PFSK-1 (cell line): ENCODE results near the gene FGD2.

Experiments
- FOXP2 ChIP-seq: optimal IDR thresholded peaks from 2 replicates; pipeline ENCODE3; 2011; ENCODE audit warnings: borderline replicate concordance, control low read depth, inconsistent platforms; ENCODE audit not compliant: insufficient read depth; ENCODE audit errors: extremely low read length, extremely low read depth
- POLR2AphosphoS5 ChIP-seq: IDR thresholded peaks from 2 replicates; pipeline ENCODE4 v1.6.1; 2012; ENCODE audit warnings: low read depth, mild to moderate bottlenecking, control low read depth, low read length, moderate library complexity
- TAF1 ChIP-seq: IDR thresholded peaks from 2 replicates; pipeline ENCODE4 v1.6.1; 2012; ENCODE audit warnings: low read length, control low read depth, borderline replicate concordance; ENCODE audit not compliant: insufficient read depth
- TF ChIP-seq, protein P1 (sequence below), 2 experiments: IDR thresholded peaks; 2 replicates each; pipeline versions ENCODE4 v1.6.1 to v1.8.0; 2011 to 2012; ENCODE audit warnings: low read depth in 2 of 2, low read length in 2 of 2, control low read depth in 1 of 2, inconsistent platforms in 1 of 2, mild to moderate bottlenecking in 1 of 2, moderate library complexity in 1 of 2; ENCODE audit not compliant: insufficient read depth in 1 of 2

DNA sequence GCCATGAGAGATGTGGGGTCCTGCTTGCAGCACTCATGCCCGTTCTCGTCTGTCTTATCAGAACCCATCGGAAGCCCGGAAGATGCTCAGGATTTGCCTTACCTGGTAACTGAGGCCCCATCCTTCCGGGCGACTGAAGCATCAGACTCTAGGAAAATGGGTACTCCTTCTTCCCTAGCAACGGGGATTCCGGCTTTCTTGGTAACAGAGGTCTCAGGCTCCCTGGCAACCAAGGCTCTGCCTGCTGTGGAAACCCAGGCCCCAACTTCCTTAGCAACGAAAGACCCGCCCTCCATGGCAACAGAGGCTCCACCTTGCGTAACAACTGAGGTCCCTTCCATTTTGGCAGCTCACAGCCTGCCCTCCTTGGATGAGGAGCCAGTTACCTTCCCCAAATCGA lies 42.6 kb upstream of the FGD2 start:
- TF ChIP-seq FOXP2 (no peak), POLR2AphosphoS5 (no peak), TAF1 (no peak)
- TF ChIP-seq, protein P1, sequence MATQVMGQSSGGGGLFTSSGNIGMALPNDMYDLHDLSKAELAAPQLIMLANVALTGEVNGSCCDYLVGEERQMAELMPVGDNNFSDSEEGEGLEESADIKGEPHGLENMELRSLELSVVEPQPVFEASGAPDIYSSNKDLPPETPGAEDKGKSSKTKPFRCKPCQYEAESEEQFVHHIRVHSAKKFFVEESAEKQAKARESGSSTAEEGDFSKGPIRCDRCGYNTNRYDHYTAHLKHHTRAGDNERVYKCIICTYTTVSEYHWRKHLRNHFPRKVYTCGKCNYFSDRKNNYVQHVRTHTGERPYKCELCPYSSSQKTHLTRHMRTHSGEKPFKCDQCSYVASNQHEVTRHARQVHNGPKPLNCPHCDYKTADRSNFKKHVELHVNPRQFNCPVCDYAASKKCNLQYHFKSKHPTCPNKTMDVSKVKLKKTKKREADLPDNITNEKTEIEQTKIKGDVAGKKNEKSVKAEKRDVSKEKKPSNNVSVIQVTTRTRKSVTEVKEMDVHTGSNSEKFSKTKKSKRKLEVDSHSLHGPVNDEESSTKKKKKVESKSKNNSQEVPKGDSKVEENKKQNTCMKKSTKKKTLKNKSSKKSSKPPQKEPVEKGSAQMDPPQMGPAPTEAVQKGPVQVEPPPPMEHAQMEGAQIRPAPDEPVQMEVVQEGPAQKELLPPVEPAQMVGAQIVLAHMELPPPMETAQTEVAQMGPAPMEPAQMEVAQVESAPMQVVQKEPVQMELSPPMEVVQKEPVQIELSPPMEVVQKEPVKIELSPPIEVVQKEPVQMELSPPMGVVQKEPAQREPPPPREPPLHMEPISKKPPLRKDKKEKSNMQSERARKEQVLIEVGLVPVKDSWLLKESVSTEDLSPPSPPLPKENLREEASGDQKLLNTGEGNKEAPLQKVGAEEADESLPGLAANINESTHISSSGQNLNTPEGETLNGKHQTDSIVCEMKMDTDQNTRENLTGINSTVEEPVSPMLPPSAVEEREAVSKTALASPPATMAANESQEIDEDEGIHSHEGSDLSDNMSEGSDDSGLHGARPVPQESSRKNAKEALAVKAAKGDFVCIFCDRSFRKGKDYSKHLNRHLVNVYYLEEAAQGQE (IDR thresholded peaks at IDR 0.05; ENCODE audit: insufficient read depth in 1 of 2, low read depth in 2 of 2, low read length in 2 of 2) = no peak
